ENCODE results near the gene SLC6A9. TPM values are rescaled to one million over a fixed set of nuclear protein-coding genes. Genes with fewer than 3 reads are reported as not detected.

The SLC6A9 gene
- total RNA-seq, 2 donors from 2014 or later: 4.6 to 5.6 TPM

- no peaks in the 10 kb centered on the region for H3K4me1 ChIP-seq (replicated peaks)
- no peak for DNase-seq (ENCODE audit: low spot score)
- no peaks in the 10 kb centered on the region for H3K36me3 ChIP-seq
- TF ChIP-seq POLR2AphosphoS5 (IDR thresholded peaks at IDR 0.05) (no peak), CTCF (IDR thresholded peaks at IDR 0.05) (no peak), POLR2A (IDR thresholded peaks at IDR 0.05) (no peak)
- H3K9me3 ChIP-seq: no peaks in the 10 kb centered on the region
- no peak overlapping the region for H3K27ac ChIP-seq
- WGBS: 71% methylated on average over 2 of the region's 2 CpGs
- no peak overlapping the region for H3K4me3 ChIP-seq
- intact Hi-C loops (cut with DNase I): no loop called here
- H3K27me3 ChIP-seq (replicated peaks; ENCODE audit: insufficient read depth): no peaks in the 10 kb centered on the region
Measured at GRCh38 chr1:44068442-44068921, 37.2 kb upstream of the SLC6A9 start.

GRCh38 chr1:44067266-44068250 is 36.3 kb upstream of the SLC6A9 start:
- no peak for TF ChIP-seq CTCF (IDR thresholded peaks at IDR 0.05)
- no peak for TF ChIP-seq POLR2A (IDR thresholded peaks at IDR 0.05)
- TF ChIP-seq POLR2AphosphoS5 (IDR thresholded peaks at IDR 0.05): no peak
- Histone ChIP-seq H3K9me3 (no peaks in the 10 kb centered on the region), H3K4me1 (replicated peaks) (no peaks in the 10 kb centered on the region), H3K27ac (no peak overlapping the region), H3K4me3 (no peak overlapping the region), H3K36me3 (no peaks in the 10 kb centered on the region), H3K27me3 (replicated peaks; ENCODE audit: insufficient read depth) (no peaks in the 10 kb centered on the region)
- DNase-seq (ENCODE audit: low spot score): no peak
- WGBS: 55% methylated on average over 6 of the region's 6 CpGs
- intact Hi-C loops (cut with DNase I): no loop called here

- Histone ChIP-seq H3K4me3 (no peak overlapping the region), H3K4me1 (replicated peaks) (no peaks in the 10 kb centered on the region), H3K36me3 (no peaks in the 10 kb centered on the region), H3K27me3 (replicated peaks; ENCODE audit: insufficient read depth) (no peaks in the 10 kb centered on the region), H3K27ac (no peak overlapping the region), H3K9me3 (no peaks in the 10 kb centered on the region)
- WGBS: 90% methylated on average over 5 of the region's 5 CpGs
- intact Hi-C loops (cut with DNase I): no loop called here
- no peak for TF ChIP-seq CTCF (IDR thresholded peaks at IDR 0.05)
- no peak for TF ChIP-seq POLR2A (IDR thresholded peaks at IDR 0.05)
- TF ChIP-seq POLR2AphosphoS5 (IDR thresholded peaks at IDR 0.05): no peak
- no peak for DNase-seq (ENCODE audit: low spot score)
Measured at GRCh38 chr1:44062656-44063179, 31.5 kb upstream of the SLC6A9 start.

GRCh38 chr1:44061857-44062256 is 30.6 kb upstream of the SLC6A9 start:
- DNase-seq (ENCODE audit: low spot score): no peak
- no peak overlapping the region for H3K27ac ChIP-seq
- WGBS: 89% methylated on average over 2 of the region's 2 CpGs

More at GRCh38 chr1:44061857-44062256, 30.6 kb upstream of the SLC6A9 start:
- no peak for TF ChIP-seq POLR2AphosphoS5 (IDR thresholded peaks at IDR 0.05)
- no peak for TF ChIP-seq CTCF (IDR thresholded peaks at IDR 0.05)
- no peak for TF ChIP-seq POLR2A (IDR thresholded peaks at IDR 0.05)
- Histone ChIP-seq H3K9me3 (no peaks in the 10 kb centered on the region), H3K4me1 (replicated peaks) (no peaks in the 10 kb centered on the region), H3K36me3 (no peaks in the 10 kb centered on the region), H3K4me3 (no peak overlapping the region), H3K27me3 (replicated peaks; ENCODE audit: insufficient read depth) (no peaks in the 10 kb centered on the region)
- intact Hi-C loops (cut with DNase I): no loop called here

All from prostate gland (tissue), 2 donors.